Naive thymus-derived CD8-positive, alpha-beta T cell (primary cell): ENCODE results near the gene GLP2R. TPM values are rescaled to one million over a fixed set of nuclear protein-coding genes. Genes with fewer than 3 reads are reported as not detected.
"Not testable (repeated sequence)": the region's sequence is repeated elsewhere in the genome, so short reads cannot be mapped to it uniquely, and the experiment has no call there.

Experiments
- ATAC-seq, 2 donors: fragments of 150-1000 bp; cut with Tn5 transposase in 1 of 2; sonication (Bioruptor Pico), chemical (Tn5 transposase) in 1 of 2; 1 replicate in 1 of 2; 2 replicates in 1 of 2; pipeline ENCODE4 v1.10.0; 2021; ENCODE audit warnings: mild to moderate bottlenecking in 2 of 2, moderate library complexity in 2 of 2
- POLR2A ChIA-PET: fragments of 350-600 bp; sonication (Branson Sonifier 250); formaldehyde crosslinking; loops from one replicate; lab custom pipeline; 2021; ENCODE audit warnings: antibody characterized with exemption; lab: Charles Lee
- DNase-seq, 10 donors: peaks; one replicate each; pipeline versions ENCODE4 v3.0.0 to v3.0.0-alpha.2; 2020 to 2022
- H3K27ac Mint-ChIP-seq, 10 donors: one replicate each; pipeline ENCODE4 v1.8.0; 2020 to 2022; ENCODE audit warnings: mild to moderate bottlenecking in 10 of 10, mixed read lengths in 10 of 10, moderate library complexity in 4 of 10, inconsistent platforms in 1 of 10
- H3K27me3 Mint-ChIP-seq, 5 donors: one replicate each; pipeline ENCODE4 v1.8.0; 2021 to 2022; ENCODE audit warnings: mixed read lengths in 5 of 5
- H3K36me3 Mint-ChIP-seq, 3 donors: one replicate each; pipeline ENCODE4 v1.8.0; 2020 to 2022; ENCODE audit warnings: mixed read lengths in 3 of 3, mild to moderate bottlenecking in 2 of 3, inconsistent platforms in 1 of 3
- H3K4me1 Mint-ChIP-seq, 4 donors: one replicate each; pipeline ENCODE4 v1.8.0; 2021 to 2022; ENCODE audit warnings: mixed read lengths in 4 of 4
- H3K4me3 Mint-ChIP-seq, 10 donors: one replicate each; pipeline ENCODE4 v1.8.0; 2020 to 2022; ENCODE audit warnings: mild to moderate bottlenecking in 10 of 10, mixed read lengths in 10 of 10, moderate library complexity in 6 of 10, inconsistent platforms in 1 of 10
- H3K9me3 Mint-ChIP-seq, 9 donors: one replicate each; pipeline ENCODE4 v1.8.0; 2020 to 2022; ENCODE audit warnings: mixed read lengths in 9 of 9, mild to moderate bottlenecking in 3 of 9, inconsistent platforms in 1 of 9, moderate library complexity in 1 of 9
- polyA plus RNA-seq, 3 donors: library from polyadenylated mRNA; unstranded; fragments of 300-500 nt; fragmentation: Illumina TruSeq; gene quantifications; one replicate each; pipeline ENCODE4 v1.2.3, GENCODE V29; 2021
- total RNA-seq, 8 experiments: library from RNA in 2 of 8; stranded (reverse) in 2 of 8; gene quantifications; one replicate each; pipeline ENCODE4 v1.2.3 and lab custom pipeline; 2021 to 2026

GLP2R gene
- total and polyA plus RNA-seq, 5 experiments from 2014 or later: not detected

- Mint-ChIP-seq H3K27ac (no peak overlapping the region), H3K4me1 (peaks cover 0 to 3% (median 0%) of the 10 kb centered on the region in 4 donors), H3K36me3 (no peaks in the 10 kb centered on the region), H3K27me3 (peaks cover 0 to 17% (median 3%) of the 10 kb centered on the region in 5 donors), H3K9me3 (no peaks in the 10 kb centered on the region), H3K4me3 (no peak overlapping the region)
- DNase-seq: no peak
- no peak for ATAC-seq
- POLR2A ChIA-PET: no interaction called here
These were observed 82.9 kb downstream of the GLP2R start for GRCh38 chr17:9908649-9909042.

- POLR2A ChIA-PET: no interaction called here
- ATAC-seq (no peak), DNase-seq (no peak)
- no peak overlapping the region for H3K27ac Mint-ChIP-seq
- peaks cover 0 to 8% (median 3%) of the 10 kb centered on the region in 5 donors for H3K27me3 Mint-ChIP-seq
- no peaks in the 10 kb centered on the region for H3K36me3 Mint-ChIP-seq
- peaks cover 0 to 3% (median 0%) of the 10 kb centered on the region in 4 donors for H3K4me1 Mint-ChIP-seq
- H3K4me3 Mint-ChIP-seq: no peak overlapping the region
- no peaks in the 10 kb centered on the region for H3K9me3 Mint-ChIP-seq
These were observed 85.4 kb downstream of the GLP2R start for GRCh38 chr17:9911089-9911488.

GRCh38 chr17:9912121-9913099 is 86.7 kb downstream of the GLP2R start:
- Mint-ChIP-seq H3K27me3 (peaks cover 0 to 8% (median 3%) of the 10 kb centered on the region in 5 donors), H3K36me3 (no peaks in the 10 kb centered on the region), H3K4me3 (no peak overlapping the region), H3K4me1 (peaks cover 0 to 3% (median 0%) of the 10 kb centered on the region in 4 donors), H3K27ac (no peak overlapping the region), H3K9me3 (no peaks in the 10 kb centered on the region)
- POLR2A ChIA-PET: no interaction called here
- DNase-seq (no peak), ATAC-seq (no peak)

GRCh38 chr17:9913476-9913875 is 87.8 kb downstream of the GLP2R start:
- Mint-ChIP-seq H3K27me3 (peaks cover 0 to 8% (median 3%) of the 10 kb centered on the region in 5 donors), H3K4me1 (peaks cover 0 to 3% (median 0%) of the 10 kb centered on the region in 4 donors), H3K36me3 (no peaks in the 10 kb centered on the region), H3K27ac (no peak overlapping the region), H3K9me3 (no peaks in the 10 kb centered on the region), H3K4me3 (no peak overlapping the region)
- POLR2A ChIA-PET: no interaction called here
- DNase-seq (no peak), ATAC-seq (no peak)

- POLR2A ChIA-PET: no interaction called here
These were observed 90.4 kb downstream of the GLP2R start for GRCh38 chr17:9916108-9916507.

GRCh38 chr17:9917131-9917530 is 91.4 kb downstream of the GLP2R start:
- no peak for DNase-seq
- no peak for ATAC-seq
- POLR2A ChIA-PET: no interaction called here
- Mint-ChIP-seq H3K4me3 (no peak overlapping the region), H3K27ac (no peak overlapping the region), H3K27me3 (no peaks in the 10 kb centered on the region), H3K4me1 (no peaks in the 10 kb centered on the region), H3K9me3 (no peaks in the 10 kb centered on the region), H3K36me3 (no peaks in the 10 kb centered on the region)

More at GRCh38 chr17:9916108-9916507, 90.4 kb downstream of the GLP2R start:
- no peaks in the 10 kb centered on the region for H3K9me3 Mint-ChIP-seq
- no peaks in the 10 kb centered on the region for H3K4me1 Mint-ChIP-seq
- no peaks in the 10 kb centered on the region for H3K36me3 Mint-ChIP-seq
- H3K27ac Mint-ChIP-seq: no peak overlapping the region
- ATAC-seq (no peak), DNase-seq (no peak)
- no peaks in the 10 kb centered on the region for H3K27me3 Mint-ChIP-seq
- H3K4me3 Mint-ChIP-seq: no peak overlapping the region

GRCh38 chr17:9917801-9918200 is 92.1 kb downstream of the GLP2R start:
- H3K9me3 Mint-ChIP-seq: no peaks in the 10 kb centered on the region
- H3K27me3 Mint-ChIP-seq: no peaks in the 10 kb centered on the region
- H3K4me3 Mint-ChIP-seq: no peak overlapping the region

GRCh38 chr17:9918352-9918751 is 92.6 kb downstream of the GLP2R start:
- Mint-ChIP-seq H3K9me3 (no peaks in the 10 kb centered on the region), H3K27me3 (no peaks in the 10 kb centered on the region), H3K4me1 (no peaks in the 10 kb centered on the region), H3K36me3 (no peaks in the 10 kb centered on the region), H3K4me3 (no peak overlapping the region), H3K27ac (no peak overlapping the region)
- no peak for DNase-seq
- no peak for ATAC-seq
- POLR2A ChIA-PET: no interaction called here

More at GRCh38 chr17:9917801-9918200, 92.1 kb downstream of the GLP2R start:
- POLR2A ChIA-PET: no interaction called here
- H3K36me3 Mint-ChIP-seq: no peaks in the 10 kb centered on the region
- no peaks in the 10 kb centered on the region for H3K4me1 Mint-ChIP-seq
- no peak for ATAC-seq
- peak overlapping the region in 1 of 10 donors; percentile 46 for H3K27ac Mint-ChIP-seq
- DNase-seq: no peak

- Mint-ChIP-seq H3K27ac (no peak overlapping the region), H3K4me3 (no peak overlapping the region), H3K36me3 (no peaks in the 10 kb centered on the region), H3K27me3 (no peaks in the 10 kb centered on the region), H3K4me1 (no peaks in the 10 kb centered on the region), H3K9me3 (no peaks in the 10 kb centered on the region)
- DNase-seq (no peak), ATAC-seq (no peak)
- POLR2A ChIA-PET: no interaction called here
These were observed 93.2 kb downstream of the GLP2R start for GRCh38 chr17:9918804-9919352.

- H3K9me3 Mint-ChIP-seq, H3K27me3 Mint-ChIP-seq, POLR2A ChIA-PET, H3K36me3 Mint-ChIP-seq, H3K4me1 Mint-ChIP-seq, H3K27ac Mint-ChIP-seq, DNase-seq, ATAC-seq, H3K4me3 Mint-ChIP-seq: not testable (repeated sequence)
These were observed 95.5 kb downstream of the GLP2R start for GRCh38 chr17:9921216-9921615.

GRCh38 chr17:9922012-9922848 is 96.5 kb downstream of the GLP2R start:
- H3K4me3 Mint-ChIP-seq: no peak overlapping the region
- H3K27me3 Mint-ChIP-seq: no peaks in the 10 kb centered on the region
- DNase-seq (no peak), ATAC-seq (no peak)
- peaks cover 2 to 6% (median 2%) of the 10 kb centered on the region in 4 donors for H3K4me1 Mint-ChIP-seq
- no peak overlapping the region for H3K27ac Mint-ChIP-seq
- H3K9me3 Mint-ChIP-seq: no peaks in the 10 kb centered on the region
- no peaks in the 10 kb centered on the region for H3K36me3 Mint-ChIP-seq
- POLR2A ChIA-PET: no interaction called here

- DNase-seq (peak in 5 of 10 donors; percentile 6 to 50 (median 44)), ATAC-seq (peak; percentile 27 to 52)
- Mint-ChIP-seq H3K9me3 (no peaks in the 10 kb centered on the region), H3K27me3 (no peaks in the 10 kb centered on the region), H3K27ac (peak overlapping the region in 2 of 10 donors; percentile 17 to 58), H3K36me3 (no peaks in the 10 kb centered on the region), H3K4me1 (peaks cover 2 to 6% (median 2%) of the 10 kb centered on the region in 4 donors), H3K4me3 (no peak overlapping the region)
- POLR2A ChIA-PET: no interaction called here
These were observed 99.0 kb downstream of the GLP2R start for GRCh38 chr17:9924735-9925191.
